ENCODE results near the gene COPA. TPM values are rescaled to one million over a fixed set of nuclear protein-coding genes. Genes with fewer than 3 reads are reported as not detected.
"Not testable (repeated sequence)": the region's sequence is repeated elsewhere in the genome, so short reads cannot be mapped to it uniquely, and the experiment has no call there.

The COPA gene
- total RNA-seq: 100 to 1,000 TPM; 134 to 326 (median 200) TPM

DNA sequence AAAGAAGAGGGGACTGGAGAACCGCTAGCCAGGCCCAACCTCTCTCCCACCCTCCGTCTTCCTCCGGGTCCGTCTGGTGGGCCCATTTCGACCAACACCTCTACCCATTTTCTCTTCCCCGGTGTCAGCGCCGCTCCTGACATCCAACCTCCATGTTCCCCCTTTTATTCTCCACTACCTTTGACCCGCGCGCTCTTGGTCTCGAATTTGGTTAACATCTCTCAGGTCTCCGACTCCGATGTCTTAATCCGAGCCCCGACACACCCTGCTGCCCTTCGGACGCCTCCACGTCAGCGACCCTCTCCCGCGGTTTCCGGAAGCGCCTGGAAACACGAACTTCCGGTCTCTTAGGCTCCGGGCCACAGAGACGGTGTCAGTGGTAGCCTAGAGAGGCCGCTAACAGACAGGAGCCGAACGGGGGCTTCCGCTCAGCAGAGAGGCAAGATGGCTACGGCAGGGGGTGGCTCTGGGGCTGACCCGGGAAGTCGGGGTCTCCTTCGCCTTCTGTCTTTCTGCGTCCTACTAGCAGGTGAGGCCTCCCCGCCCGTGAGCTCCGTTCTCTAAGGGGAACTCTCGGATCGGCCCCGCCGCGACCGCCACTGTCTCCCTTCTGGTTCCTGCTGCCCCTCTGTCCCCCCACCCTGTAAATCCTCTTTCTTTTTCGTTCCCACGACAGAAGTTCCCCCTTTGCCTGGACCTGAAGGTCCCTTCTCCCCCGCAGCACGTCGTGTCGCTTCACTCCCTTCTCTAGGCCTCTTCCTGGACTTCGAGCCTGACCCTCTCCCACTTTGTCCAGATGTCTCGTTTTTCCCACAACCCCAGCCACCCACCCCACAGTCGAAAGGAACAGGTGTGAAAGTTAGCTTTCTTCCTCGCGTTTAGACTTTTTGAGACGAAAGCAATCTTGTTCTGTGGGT, at the start of gene COPA, which contains the start of gene NCSTN:
TSS of gene COPA (minus strand) at position 298 of the 917 bp plus-strand sequence. CDS start at position 218, 80 bp downstream.
TSS of gene NCSTN (plus strand) at position 431 of the 917 bp plus-strand sequence. CDS start at position 445, 14 bp downstream.
- WGBS, 10 experiments: 0 to 4% (median 1%) methylated on average over 2 to 51 of the region's 58 CpGs; no CpG with 5 or more reads in 1 of the 10 experiments
- peak; percentile 95 to 99 (median 98) for ATAC-seq (replicated peaks in 6 of 8)
- Histone ChIP-seq H3K4me1 (replicated peaks in 1 of 2) (peaks cover 15 to 21% of the 10 kb centered on the region in 2 donors), H3K4me3 (peak within 1 kb of the TSS; percentile 71 to 91 (median 82)), H3K27ac (peak within 1 kb of the TSS; percentile 97 to 99)
- in situ Hi-C loops (cut with MboI; ENCODE audit: low pct_unique_long_range_greater_than_20kb in 2 of 9, low sequenced_read_pairs in 9 of 9, unreplicated experiment in 9 of 9): no loop called here

DNA sequence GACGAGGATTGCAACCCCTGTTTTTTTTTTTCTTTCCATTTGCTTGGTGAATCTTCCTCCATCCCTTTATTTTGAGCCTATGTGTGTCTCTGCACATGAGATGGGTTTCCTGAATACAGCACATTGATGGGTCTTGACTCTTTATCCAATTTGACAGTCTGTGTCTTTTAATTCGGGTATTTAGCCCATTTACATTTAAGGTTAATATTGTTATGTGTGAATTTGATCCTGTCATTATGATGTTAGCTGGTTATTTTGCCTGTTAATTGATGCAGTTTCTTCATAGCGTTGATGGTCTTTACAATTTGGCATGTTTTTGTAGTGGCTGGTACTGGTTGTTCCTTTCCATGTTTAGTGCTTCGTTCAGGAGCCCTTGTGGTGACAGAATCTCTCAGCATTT, 45.4 kb upstream of the COPA start:
- H3K27ac ChIP-seq; H3K4me1 ChIP-seq (replicated peaks in 1 of 2); H3K4me3 ChIP-seq; ATAC-seq (replicated peaks in 6 of 8): not testable (repeated sequence)
- in situ Hi-C loops (cut with MboI; ENCODE audit: low pct_unique_long_range_greater_than_20kb in 2 of 9, low sequenced_read_pairs in 9 of 9, unreplicated experiment in 9 of 9): loop anchor here in 1 of 9 experiments (25.0 kb wide), 1 partner anchor 276 kb away; the partner anchor contains the start of gene ATP1A2
- 4 to 100% (median 64%) methylated on average over 1 to 4 of the region's 4 CpGs for whole genome bisulfite sequencing, 10 experiments

DNA sequence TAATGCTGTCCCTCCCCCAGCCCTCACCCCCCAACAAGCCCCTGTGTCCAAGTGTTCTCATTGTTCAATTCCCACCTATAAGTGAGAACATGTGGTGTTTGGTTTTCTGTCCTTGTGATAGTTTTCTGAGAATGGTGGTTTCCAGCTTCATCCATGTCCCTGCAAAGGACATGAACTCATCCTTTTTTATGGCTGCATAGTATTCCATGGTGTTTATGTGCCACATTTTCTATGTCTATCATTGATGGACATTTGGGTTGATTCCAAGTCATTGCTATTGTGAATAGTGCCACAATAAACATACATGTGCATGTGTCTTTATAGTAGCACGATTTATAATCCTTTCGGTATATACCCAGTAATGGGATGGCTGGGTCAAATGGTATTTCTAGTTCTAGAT, 41.8 kb upstream of the COPA start:
- H3K4me3 ChIP-seq; ATAC-seq (replicated peaks in 6 of 8); H3K4me1 ChIP-seq (replicated peaks in 1 of 2); H3K27ac ChIP-seq: not testable (repeated sequence)
- 80 to 100% (median 100%) methylated on average over 1 to 2 of the region's 2 CpGs; no CpG with 5 or more reads in 3 of the 10 experiments for WGBS, 10 experiments
- in situ Hi-C loops (cut with MboI; ENCODE audit: low pct_unique_long_range_greater_than_20kb in 2 of 9, low sequenced_read_pairs in 9 of 9, unreplicated experiment in 9 of 9): loop anchor here in 1 of 9 experiments (25.0 kb wide), 1 partner anchor 273 kb away; the partner anchor contains the start of gene ATP1A2

DNA sequence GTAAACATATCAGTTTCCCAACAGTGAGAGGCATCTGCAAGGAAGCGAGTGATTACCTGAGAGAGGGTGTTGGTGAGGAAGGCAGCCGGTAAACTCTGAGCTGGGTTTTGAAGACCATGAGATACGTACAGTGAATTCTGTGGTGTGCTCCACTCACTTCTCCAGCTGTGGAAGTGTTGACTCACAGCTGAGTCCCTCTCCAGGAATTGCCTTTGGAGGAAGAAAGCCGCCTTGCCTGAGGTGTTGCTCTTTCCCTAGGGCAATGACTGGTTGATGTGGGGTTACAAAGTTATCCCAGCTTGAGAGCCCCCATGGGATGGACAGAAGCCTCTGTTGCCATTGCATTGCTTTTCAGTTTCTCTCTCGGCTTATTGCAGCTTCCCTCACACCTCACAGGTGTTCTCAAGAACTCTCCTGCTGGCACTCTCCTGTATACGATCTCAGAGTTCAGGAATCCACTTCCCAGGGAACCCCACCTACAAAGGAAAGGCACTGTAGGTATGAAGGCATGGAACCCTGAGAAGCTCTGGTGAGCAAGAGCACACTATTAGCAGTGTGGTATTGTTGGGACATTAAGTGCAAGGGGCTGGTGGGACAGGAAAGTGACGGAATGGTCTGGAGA, 34.6 kb upstream of the COPA start:
- no peak overlapping the region for H3K4me3 ChIP-seq
- no peak for ATAC-seq (replicated peaks in 6 of 8)
- H3K27ac ChIP-seq: no peak overlapping the region
- in situ Hi-C loops (cut with MboI; ENCODE audit: low pct_unique_long_range_greater_than_20kb in 2 of 9, low sequenced_read_pairs in 9 of 9, unreplicated experiment in 9 of 9): loop anchor here in 1 of 9 experiments (25.0 kb wide), 1 partner anchor 265 kb away; the partner anchor contains the start of gene ATP1A2
- 0 to 100% (median 69%) methylated on average over 1 to 6 of the region's 7 CpGs; no CpG with 5 or more reads in 2 of the 10 experiments for WGBS, 10 experiments
- peaks cover 26 to 28% of the 10 kb centered on the region in 2 donors for H3K4me1 ChIP-seq (replicated peaks in 1 of 2)

DNA sequence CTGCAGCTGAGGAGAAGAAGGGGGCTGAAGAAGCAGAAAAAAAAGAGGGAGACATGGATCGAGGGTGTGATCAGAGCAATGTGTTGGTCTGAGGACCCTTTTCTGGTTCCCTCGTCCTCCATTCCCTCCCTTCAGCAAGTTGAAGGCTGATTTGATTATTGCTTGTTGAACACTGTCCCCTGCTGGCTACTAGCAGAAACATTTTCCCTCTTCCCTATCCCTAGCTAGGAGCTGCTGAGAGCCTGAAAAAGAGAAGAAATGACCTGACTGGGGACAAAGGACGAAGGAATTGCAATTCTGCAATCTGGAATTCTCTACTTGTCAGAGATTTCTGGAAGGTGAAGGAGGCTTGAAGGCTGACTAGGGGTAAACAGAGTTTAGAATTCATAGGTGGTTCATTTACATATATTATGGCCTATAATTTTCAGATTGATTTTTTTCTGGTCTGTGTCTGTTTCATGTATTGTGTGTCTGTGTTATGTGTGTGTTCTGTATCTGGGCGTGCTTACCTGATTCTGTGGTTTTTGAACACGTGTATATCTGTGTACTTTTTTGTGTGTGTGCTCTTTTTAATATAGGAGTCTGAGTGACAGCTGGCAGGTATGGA, 33.6 kb upstream of the COPA start:
- ATAC-seq (replicated peaks in 6 of 8): peak; percentile 67 to 95 (median 78)
- Histone ChIP-seq H3K4me3 (no peak overlapping the region), H3K27ac (peak overlapping the region; percentile 74 to 82), H3K4me1 (replicated peaks in 1 of 2) (peaks cover 26 to 28% of the 10 kb centered on the region in 2 donors)
- in situ Hi-C loops (cut with MboI; ENCODE audit: low pct_unique_long_range_greater_than_20kb in 2 of 9, low sequenced_read_pairs in 9 of 9, unreplicated experiment in 9 of 9): loop anchor here in 1 of 9 experiments (25.0 kb wide), 1 partner anchor 264 kb away; the partner anchor contains the start of gene ATP1A2
- WGBS, 10 experiments: 0 to 15% (median 0%) methylated on average over 1 to 5 of the region's 5 CpGs; no CpG with 5 or more reads in 1 of the 10 experiments

DNA sequence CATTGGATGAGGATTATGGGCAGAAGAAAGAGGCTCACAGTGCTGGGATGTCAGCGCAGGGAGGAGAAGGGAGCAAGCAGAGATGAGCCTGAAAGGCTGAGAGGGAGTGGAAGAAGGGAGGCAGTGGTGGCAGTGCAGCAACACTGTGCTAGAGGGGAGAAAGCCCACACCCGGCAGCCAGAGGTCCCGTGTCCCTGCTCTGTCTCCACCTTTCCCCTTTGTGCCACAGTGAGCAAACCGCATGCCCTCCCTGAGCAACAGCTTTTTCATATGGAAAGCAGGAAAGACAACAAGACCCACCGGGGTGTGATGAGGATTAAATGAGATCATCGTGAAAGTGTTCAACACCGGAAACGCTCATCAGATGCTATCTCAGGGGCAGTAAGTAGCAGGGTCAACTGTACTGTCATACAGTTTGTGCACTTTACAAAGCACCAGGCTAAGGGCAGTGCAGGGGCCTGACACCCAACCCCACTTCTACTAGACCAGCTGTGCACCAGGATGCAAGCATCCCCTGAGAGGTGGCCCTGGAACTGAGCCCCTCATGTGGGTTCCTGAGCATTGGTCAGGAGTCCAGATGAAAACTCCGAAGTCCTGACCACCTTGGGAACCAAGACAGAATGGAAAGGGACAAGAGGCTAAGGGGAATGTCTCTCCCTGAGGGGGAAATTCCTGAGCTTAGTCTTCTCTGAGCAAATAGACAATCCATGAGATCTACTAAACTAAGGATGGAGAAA, 32.9 kb upstream of the COPA start:
- Histone ChIP-seq H3K4me1 (replicated peaks in 1 of 2) (peaks cover 26 to 28% of the 10 kb centered on the region in 2 donors), H3K27ac (peak overlapping the region; percentile 74 to 82), H3K4me3 (no peak overlapping the region)
- in situ Hi-C loops (cut with MboI; ENCODE audit: low pct_unique_long_range_greater_than_20kb in 2 of 9, low sequenced_read_pairs in 9 of 9, unreplicated experiment in 9 of 9): loop anchor here in 1 of 9 experiments (25.0 kb wide), 1 partner anchor 264 kb away; the partner anchor contains the start of gene ATP1A2
- WGBS, 10 experiments: 0 to 33% (median 5%) methylated on average over 1 to 9 of the region's 9 CpGs; no CpG with 5 or more reads in 1 of the 10 experiments
- ATAC-seq (replicated peaks in 6 of 8): peak; percentile 12 to 78 (median 72)

DNA sequence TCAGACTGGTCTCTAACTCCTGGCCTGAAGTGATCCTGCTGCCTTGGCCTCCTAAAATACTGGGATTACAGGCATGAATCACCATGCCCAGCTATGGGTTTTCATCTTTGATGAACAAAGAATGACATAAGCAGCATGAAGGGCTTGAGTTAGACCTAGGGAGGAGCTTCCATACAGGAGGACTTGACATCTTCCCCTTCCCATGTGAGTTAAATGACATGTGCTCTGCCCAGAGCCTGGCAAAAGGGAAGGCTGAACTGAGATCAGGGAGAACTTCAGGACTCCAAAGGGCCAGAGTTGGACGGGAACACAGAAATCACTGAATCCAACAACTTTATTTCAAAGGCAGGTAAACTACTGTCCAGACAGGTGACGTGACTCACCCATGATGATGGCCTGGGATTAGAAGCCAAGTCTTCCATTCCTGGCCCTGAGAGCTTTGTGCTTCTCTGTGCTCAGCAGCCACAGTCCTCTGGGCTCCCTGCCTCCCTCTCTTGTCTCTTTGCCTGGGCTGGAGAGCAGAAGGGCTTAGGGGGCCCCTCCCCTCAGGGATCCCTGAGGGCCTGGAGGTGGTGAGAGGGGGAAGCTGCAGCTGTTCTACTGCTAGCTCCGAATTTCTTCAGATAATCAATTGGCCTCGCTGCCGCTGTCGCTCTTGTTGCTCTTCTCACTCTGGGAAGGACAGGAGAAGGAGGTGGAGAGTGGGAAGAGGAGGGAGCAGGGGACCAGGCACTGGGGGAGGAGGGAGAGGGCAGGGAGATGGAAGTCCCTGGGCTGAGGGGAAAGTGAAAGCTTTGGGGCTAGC, 31.5 kb upstream of the COPA start:
- in situ Hi-C loops (cut with MboI; ENCODE audit: low pct_unique_long_range_greater_than_20kb in 2 of 9, low sequenced_read_pairs in 9 of 9, unreplicated experiment in 9 of 9): loop anchor here in 2 of 9 experiments (25.0 kb wide), 2 partner anchors 262 to 287 kb away; partner anchors contain the start of genes ATP1A2 (in 1 of the 2), IGSF8 (in 1 of the 2) and KCNJ9 (in 1 of the 2)
- Histone ChIP-seq H3K27ac (peak overlapping the region; percentile 74 to 82), H3K4me3 (no peak overlapping the region), H3K4me1 (replicated peaks in 1 of 2) (peaks cover 26 to 28% of the 10 kb centered on the region in 2 donors)
- ATAC-seq (replicated peaks in 6 of 8): peak in 6 of 8 experiments; percentile 30 to 71 (median 56)
- WGBS, 10 experiments: 61 to 95% (median 82%) methylated on average over 1 to 3 of the region's 6 CpGs; no CpG with 5 or more reads in 4 of the 10 experiments

DNA sequence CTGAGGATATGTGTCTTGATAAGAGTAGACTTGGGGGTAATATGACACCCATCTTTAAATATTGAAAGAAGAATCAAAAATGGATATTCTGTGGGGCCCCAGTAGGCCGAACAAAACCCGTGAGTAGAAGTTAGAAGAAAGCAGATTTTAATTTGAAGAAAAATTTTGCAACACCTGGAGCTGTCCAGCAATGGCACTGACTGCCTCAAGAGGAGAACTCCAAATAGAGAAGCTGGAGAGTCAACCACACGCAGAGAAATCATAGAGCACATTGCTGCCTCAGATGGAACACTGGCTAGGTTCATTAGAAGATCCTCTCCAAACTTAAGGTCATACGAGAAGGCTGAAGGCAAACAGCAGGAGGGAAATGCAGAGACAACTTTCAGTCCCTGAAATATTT, 30.6 kb upstream of the COPA start:
- Histone ChIP-seq H3K4me1 (replicated peaks in 1 of 2) (peaks cover 27 to 33% of the 10 kb centered on the region in 2 donors), H3K4me3 (no peak overlapping the region), H3K27ac (no peak overlapping the region)
- 23 to 100% (median 96%) methylated on average over 2 to 4 of the region's 4 CpGs for WGBS, 10 experiments
- in situ Hi-C loops (cut with MboI; ENCODE audit: low pct_unique_long_range_greater_than_20kb in 2 of 9, low sequenced_read_pairs in 9 of 9, unreplicated experiment in 9 of 9): loop anchor here in 1 of 9 experiments (25.0 kb wide), 1 partner anchor 286 kb away; the partner anchor contains the start of genes IGSF8 and KCNJ9
- no peak for ATAC-seq (replicated peaks in 6 of 8)

DNA sequence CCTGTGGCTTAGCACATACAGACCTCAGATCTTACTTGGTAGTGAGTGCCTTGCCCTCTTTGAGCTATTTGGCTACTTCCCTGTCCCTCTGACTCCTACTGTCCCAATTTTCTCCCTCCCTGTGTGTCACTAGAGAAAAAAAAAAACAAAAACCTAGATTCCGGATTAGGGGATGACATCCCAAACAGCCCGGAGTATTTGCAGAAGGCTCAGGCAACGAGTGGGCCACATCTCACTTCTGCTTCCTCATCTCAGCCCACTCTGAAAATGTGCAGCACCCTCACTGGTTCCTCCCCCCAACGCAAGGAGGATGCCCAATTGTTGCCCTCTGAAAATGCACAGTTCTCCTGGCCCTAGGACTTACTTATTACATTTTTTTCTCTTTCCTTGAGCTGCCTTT, 28.7 kb upstream of the COPA start:
- no peak for ATAC-seq (replicated peaks in 6 of 8)
- H3K4me3 ChIP-seq: no peak overlapping the region
- in situ Hi-C loops (cut with MboI; ENCODE audit: low pct_unique_long_range_greater_than_20kb in 2 of 9, low sequenced_read_pairs in 9 of 9, unreplicated experiment in 9 of 9): loop anchor here in 1 of 9 experiments (25.0 kb wide), 1 partner anchor 284 kb away; the partner anchor contains the start of genes IGSF8 and KCNJ9
- H3K4me1 ChIP-seq (replicated peaks in 1 of 2): peaks cover 45 to 48% of the 10 kb centered on the region in 2 donors
- WGBS, 10 experiments: 50 to 100% (median 88%) methylated on average over 1 to 4 of the region's 4 CpGs; no CpG with 5 or more reads in 2 of the 10 experiments
- no peak overlapping the region for H3K27ac ChIP-seq

DNA sequence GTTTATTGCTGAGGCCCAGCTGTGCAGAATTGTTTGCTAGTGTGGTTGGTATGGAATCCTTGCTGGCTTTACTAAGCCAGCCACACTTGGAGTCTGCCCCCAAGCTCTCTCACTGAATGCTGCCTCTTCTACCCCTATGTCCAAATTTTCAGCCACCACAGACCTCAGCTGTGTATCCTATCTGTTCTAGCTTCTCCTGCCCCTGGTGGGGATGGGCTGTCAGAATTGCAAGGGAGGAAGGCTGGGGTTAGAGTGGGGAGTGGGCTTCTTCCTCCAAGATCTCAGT, 28.2 kb upstream of the COPA start:
- H3K4me3 ChIP-seq: no peak overlapping the region
- no peak for ATAC-seq (replicated peaks in 6 of 8)
- in situ Hi-C loops (cut with MboI; ENCODE audit: low pct_unique_long_range_greater_than_20kb in 2 of 9, low sequenced_read_pairs in 9 of 9, unreplicated experiment in 9 of 9): loop anchor here in 1 of 9 experiments (25.0 kb wide), 1 partner anchor 284 kb away; the partner anchor contains the start of genes IGSF8 and KCNJ9
- H3K27ac ChIP-seq: no peak overlapping the region
- H3K4me1 ChIP-seq (replicated peaks in 1 of 2): peaks cover 46 to 48% of the 10 kb centered on the region in 2 donors
